NCI-H2171 (cell line): ENCODE measurements around the gene MGME1.
"Not testable (repeated sequence)": the region's sequence is repeated elsewhere in the genome, so short reads cannot be mapped to it uniquely, and the experiment has no call there.

Source experiments
- DNase-seq: peaks from one replicate; lab custom pipeline; 2025; lab: John Stamatoyannopoulos, UW

Gene MGME1

GRCh38 chr20:17960400-17960885 is 8.4 kb upstream of the MGME1 start:
- DNase-seq, result not testable (repeated sequence)

GRCh38 chr20:17960927-17961586 is 7.8 kb upstream of the MGME1 start:
- DNase-seq, result no peak

GRCh38 chr20:17961587-17961940 is 7.3 kb upstream of the MGME1 start:
- DNase-seq, result no peak

- no peak for DNase-seq
These were observed 5.5 kb upstream of the MGME1 start for GRCh38 chr20:17963114-17963897.

- DNase-seq, result no peak
These were observed 4.7 kb upstream of the MGME1 start for GRCh38 chr20:17964073-17964472.

GRCh38 chr20:17964632-17965031 is 4.2 kb upstream of the MGME1 start:
- DNase-seq, result no peak

- DNase-seq, result no peak
These were observed 3.6 kb upstream of the MGME1 start for GRCh38 chr20:17965042-17965697.

GRCh38 chr20:17966432-17967310 is 2.1 kb upstream of the MGME1 start:
- DNase-seq, result peak; percentile 20

GRCh38 chr20:17967521-17968365 is 1.1 kb upstream of the MGME1 start:
- no peak for DNase-seq

- peak; percentile 48 for DNase-seq
These were observed 563 bp downstream of the MGME1 start for GRCh38 chr20:17969278-17969883.

GRCh38 chr20:17969884-17970409 is 1.1 kb downstream of the MGME1 start:
- no peak for DNase-seq

- DNase-seq, result no peak
These were observed 2.6 kb downstream of the MGME1 start for GRCh38 chr20:17971300-17972013.

- no peak for DNase-seq
These were observed 3.3 kb downstream of the MGME1 start for GRCh38 chr20:17972121-17972520.

GRCh38 chr20:17976305-17976704 is 7.5 kb downstream of the MGME1 start:
- no peak for DNase-seq

GRCh38 chr20:17985388-17986018 is 16.7 kb downstream of the MGME1 start:
- DNase-seq, result no peak

GRCh38 chr20:17987988-17988387 is 19.2 kb downstream of the MGME1 start:
- DNase-seq, result no peak

- no peak for DNase-seq
These were observed 21.6 kb downstream of the MGME1 start for GRCh38 chr20:17990278-17990972.

- no peak for DNase-seq
These were observed 23.4 kb downstream of the MGME1 start for GRCh38 chr20:17992224-17992637.
